Hypothalamus (tissue), 51 donors: ENCODE measurements around the gene LRRC8E.

Experiments
- DNase-seq, 51 donors: peaks; one replicate each; lab custom pipeline; 2025; lab: John Stamatoyannopoulos, UW

The LRRC8E gene

GRCh38 chr19:7888145-7888825, at the start of gene LRRC8E:
Gene LRRC8E, plus strand, starts transcription at chr19:7888510. Its CDS starts 7,094 bp downstream, at chr19:7895604.
- no peak for DNase-seq

GRCh38 chr19:7839476-7839875, 48.8 kb upstream of the LRRC8E start:
- no peak for DNase-seq

- DNase-seq: no peak
Measured at GRCh38 chr19:7840629-7841028, 47.7 kb upstream of the LRRC8E start.

- no peak for DNase-seq
Measured at GRCh38 chr19:7841751-7842660, 46.3 kb upstream of the LRRC8E start.

- DNase-seq: no peak
Measured at GRCh38 chr19:7842661-7843294, 45.5 kb upstream of the LRRC8E start.

- DNase-seq: no peak
Measured at GRCh38 chr19:7843521-7843920, 44.8 kb upstream of the LRRC8E start.

GRCh38 chr19:7844405-7844804, 43.9 kb upstream of the LRRC8E start:
- DNase-seq: no peak

GRCh38 chr19:7844951-7845350, 43.4 kb upstream of the LRRC8E start:
- DNase-seq: no peak

- no peak for DNase-seq
Measured at GRCh38 chr19:7845390-7846154, 42.7 kb upstream of the LRRC8E start.

GRCh38 chr19:7846155-7846646, 42.1 kb upstream of the LRRC8E start:
- DNase-seq: no peak

GRCh38 chr19:7847664-7848063, 40.6 kb upstream of the LRRC8E start:
- no peak for DNase-seq

GRCh38 chr19:7848779-7849457, 39.4 kb upstream of the LRRC8E start:
- DNase-seq: peak in 25 of 51 donors; percentile 9 to 69 (median 41)

- DNase-seq: no peak
Measured at GRCh38 chr19:7849631-7849999, 38.7 kb upstream of the LRRC8E start.

GRCh38 chr19:7850000-7850813, 38.1 kb upstream of the LRRC8E start:
- peak in 20 of 51 donors; percentile 12 to 47 (median 33) for DNase-seq

- no peak for DNase-seq
Measured at GRCh38 chr19:7850945-7851622, 37.2 kb upstream of the LRRC8E start.

- DNase-seq: peak in 50 of 51 donors; percentile 18 to 96 (median 80)
Measured at GRCh38 chr19:7851623-7852500, 36.4 kb upstream of the LRRC8E start.
